NCI-H226 (cell line): Measurements from ENCODE around the gene ERBB4.
A peak's percentile ranks its signal among the peaks of the same experiment; 100 is the strongest.
"Not testable (repeated sequence)": the region's sequence is repeated elsewhere in the genome, so short reads cannot be mapped to it uniquely, and the experiment has no call there.

Experiments used
- DNase-seq: peaks from one replicate; pipeline ENCODE4 v3.0.0-alpha.2; 2015

Gene ERBB4

GRCh38 chr2:211766689-211767088 is 771.9 kb downstream of the ERBB4 start:
- DNase-seq = no peak

- no peak for DNase-seq
Observed at GRCh38 chr2:211762479-211762878, 776.1 kb downstream of the ERBB4 start.

GRCh38 chr2:211760103-211760502 is 778.5 kb downstream of the ERBB4 start:
- no peak for DNase-seq

- no peak for DNase-seq
Observed at GRCh38 chr2:211756266-211756665, 782.3 kb downstream of the ERBB4 start.

- DNase-seq = no peak
Observed at GRCh38 chr2:211755187-211755586, 783.4 kb downstream of the ERBB4 start.

- no peak for DNase-seq
Observed at GRCh38 chr2:211751848-211752247, 786.8 kb downstream of the ERBB4 start.

GRCh38 chr2:211748339-211748738 is 790.3 kb downstream of the ERBB4 start:
- DNase-seq = no peak

- DNase-seq = peak; percentile 22
Observed at GRCh38 chr2:211745295-211746097, 793.1 kb downstream of the ERBB4 start.

- no peak for DNase-seq
Observed at GRCh38 chr2:211744379-211744778, 794.2 kb downstream of the ERBB4 start.

- no peak for DNase-seq
Observed at GRCh38 chr2:211741966-211742365, 796.6 kb downstream of the ERBB4 start.

GRCh38 chr2:211737282-211737681 is 801.3 kb downstream of the ERBB4 start:
- peak; percentile 65 for DNase-seq

GRCh38 chr2:211730215-211730614 is 808.4 kb downstream of the ERBB4 start:
- no peak for DNase-seq

GRCh38 chr2:211729433-211729832 is 809.2 kb downstream of the ERBB4 start:
- DNase-seq = no peak

- DNase-seq = no peak
Observed at GRCh38 chr2:211724933-211725332, 813.7 kb downstream of the ERBB4 start.

- DNase-seq = no peak
Observed at GRCh38 chr2:211723398-211723797, 815.2 kb downstream of the ERBB4 start.

GRCh38 chr2:211722928-211723327 is 815.7 kb downstream of the ERBB4 start:
- no peak for DNase-seq

GRCh38 chr2:211721874-211722273 is 816.7 kb downstream of the ERBB4 start:
- DNase-seq = not testable (repeated sequence)

- DNase-seq = peak; percentile 14
Observed at GRCh38 chr2:211709389-211709788, 829.2 kb downstream of the ERBB4 start.

GRCh38 chr2:211692689-211693088 is 845.9 kb downstream of the ERBB4 start:
- DNase-seq = no peak

- peak; percentile 25 for DNase-seq
Observed at GRCh38 chr2:211690736-211691135, 847.9 kb downstream of the ERBB4 start.

GRCh38 chr2:211688196-211688595 is 850.4 kb downstream of the ERBB4 start:
- no peak for DNase-seq

GRCh38 chr2:211674715-211675114 is 863.9 kb downstream of the ERBB4 start:
- no peak for DNase-seq

- DNase-seq = no peak
Observed at GRCh38 chr2:211673133-211673905, 865.3 kb downstream of the ERBB4 start.

GRCh38 chr2:211671977-211672376 is 866.6 kb downstream of the ERBB4 start:
- no peak for DNase-seq
